Sigmoid colon (tissue), 7 donors: ENCODE results near the gene CCDC116. TPM values are rescaled to one million over a fixed set of nuclear protein-coding genes. Genes with fewer than 3 reads are reported as not detected.
A peak's percentile ranks its signal among the peaks of the same experiment; 100 is the strongest.

ENCODE experiments used
- DNase-seq: peaks from one replicate; pipeline ENCODE4 v3.0.0-alpha.2; 2019
- H3K27ac ChIP-seq, 4 donors: fragments of 200-600 bp; sonication (generic); one replicate each; pipeline ENCODE4 v1.5.1; 2016 to 2019; ENCODE audit warnings: mild to moderate bottlenecking in 1 of 4
- H3K27me3 ChIP-seq, 3 donors: fragments of 200-600 bp; sonication (generic); one replicate each; pipeline ENCODE4 v1.5.1; 2019; ENCODE audit warnings: mild to moderate bottlenecking in 1 of 3
- H3K36me3 ChIP-seq, 4 donors: fragments of 200-600 bp; sonication (generic); one replicate each; pipeline ENCODE4 v1.5.1; 2016 to 2019
- H3K4me1 ChIP-seq, 4 donors: fragments of 200-600 bp; sonication (generic); one replicate each; pipeline ENCODE4 v1.5.1; 2017 to 2019
- H3K4me3 ChIP-seq, 4 donors: fragments of 200-600 bp; sonication (generic); one replicate each; pipeline ENCODE4 v1.5.1; 2017 to 2019; ENCODE audit warnings: mild to moderate bottlenecking in 2 of 4, moderate library complexity in 1 of 4
- H3K9me3 ChIP-seq, 4 donors: fragments of 200-600 bp in 3 of 4; sonication (generic) in 3 of 4; one replicate each; pipeline versions ENCODE4 v1.5.1 to v1.6.1; 2013 to 2019
- EP300 ChIP-seq, 4 donors: sonication (generic); formaldehyde crosslinking; IDR thresholded peaks; one replicate each; pipeline ENCODE4 v1.6.1; 2017; ENCODE audit warnings: antibody characterized with exemption in 4 of 4
- POLR2A ChIP-seq, 2 donors: fragments of 450-650 bp; IDR thresholded peaks; one replicate each; pipeline ENCODE4 v1.6.1; 2016; ENCODE audit warnings: antibody characterized with exemption in 2 of 2, mild to moderate bottlenecking in 2 of 2, moderate library complexity in 2 of 2
- POLR2AphosphoS5 ChIP-seq, 4 donors: sonication (generic); formaldehyde crosslinking; IDR thresholded peaks; one replicate each; pipeline ENCODE4 v1.6.1; 2017; ENCODE audit warnings: antibody characterized with exemption in 4 of 4
- WGBS, 2 donors: extraction: QIAGEN DNeasy Blood & Tissue Kit; methylation state at CpG; one replicate each; pipeline ENCODE4 v1.1.7; 2013; 5-methylcytosine and 5-hydroxymethylcytosine counted together
- intact Hi-C: fragments of 100-400 bp; cut with DNase I; formaldehyde crosslinking; loops from one replicate; pipeline ENCODE4 v1.15.1; 2023
- polyA plus RNA-seq, 3 donors: library from polyadenylated mRNA; stranded (reverse); fragments of 200-250 nt; gene quantifications; one replicate each; pipeline ENCODE4 v1.2.3, GENCODE V29; 2013
- total RNA-seq, 4 donors: library from RNA; depleted of rRNA; stranded (reverse); fragments of >200 nt; gene quantifications; one replicate each; pipeline ENCODE4 v1.1.0, GENCODE V29; 2016
- TF ChIP-seq, protein P1 (sequence below), 4 experiments: fragments of 450-650 bp in 3 of 4; fragments of 200-600 bp in 1 of 4; IDR thresholded peaks; one replicate each; pipeline ENCODE4 v1.5.1; 2016 to 2019; ENCODE audit warnings: antibody characterized with exemption in 4 of 4, mild to moderate bottlenecking in 3 of 4, moderate library complexity in 2 of 4
- donor health status: healthy with polysubstance abuse.
- donor health status: Bipolar disorder and iron deficiency.
- donor health status: healthy.

Gene CCDC116
- total and polyA plus RNA-seq, 7 donors, result 0.33 to 2.5 (median 0.41) TPM; not detected in 2

DNA sequence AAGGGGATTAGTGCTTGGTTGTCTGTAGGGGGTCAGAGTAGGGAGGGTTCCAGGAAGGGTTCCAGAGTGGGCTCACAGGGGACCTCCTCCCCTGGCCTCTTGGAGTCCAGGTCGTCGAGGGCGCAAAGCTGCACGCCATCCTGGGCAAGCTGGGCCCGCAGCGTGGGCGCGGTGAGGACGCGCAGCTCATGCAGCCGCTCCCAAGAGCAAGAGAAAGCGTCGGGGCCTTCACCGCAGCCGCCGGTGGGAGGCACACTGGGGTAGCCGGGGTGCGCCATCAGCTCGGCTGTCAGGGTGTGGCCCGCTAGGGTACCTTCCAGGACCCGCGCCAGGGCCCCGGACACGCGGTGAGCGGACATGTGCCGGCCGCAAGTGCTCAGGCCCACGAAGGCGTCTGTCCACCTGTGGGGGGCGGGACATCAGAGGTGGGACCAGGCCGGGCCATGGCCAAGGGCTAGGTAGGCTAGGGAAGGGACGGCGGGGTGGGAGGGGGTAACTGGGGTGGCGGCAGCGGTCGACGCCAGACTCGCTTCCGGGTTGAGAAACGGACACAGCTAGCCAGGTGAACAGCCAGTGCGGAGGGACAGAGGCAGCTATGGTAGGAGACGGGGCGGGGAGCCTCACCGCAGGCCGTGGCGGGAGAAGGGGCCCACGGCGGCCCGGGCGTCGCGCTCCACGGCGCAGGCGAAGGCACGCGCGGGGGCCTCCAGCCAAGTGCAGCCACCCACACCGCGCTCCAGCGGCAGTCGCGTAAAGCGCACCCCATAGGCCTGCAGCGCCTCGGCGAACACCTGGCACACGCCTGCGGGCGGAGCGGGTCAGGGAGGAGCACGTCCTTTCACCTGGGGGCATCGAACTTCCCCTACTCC, 3.9 kb upstream of the CCDC116 start:
- Histone ChIP-seq H3K36me3 (peaks cover 0 to 4% (median 0%) of the 10 kb centered on the region in 4 donors), H3K27ac (peak overlapping the region; percentile 73 to 86 (median 80)), H3K4me1 (peaks cover 0 to 29% (median 22%) of the 10 kb centered on the region in 4 donors), H3K9me3 (no peaks in the 10 kb centered on the region), H3K4me3 (peak overlapping the region; percentile 65 to 98 (median 78)), H3K27me3 (no peaks in the 10 kb centered on the region)
- intact Hi-C loops, result loop anchor here (5.0 kb wide), 1 partner anchor 46 kb away; no protein-coding TSS in a partner anchor
- TF ChIP-seq, protein P1, sequence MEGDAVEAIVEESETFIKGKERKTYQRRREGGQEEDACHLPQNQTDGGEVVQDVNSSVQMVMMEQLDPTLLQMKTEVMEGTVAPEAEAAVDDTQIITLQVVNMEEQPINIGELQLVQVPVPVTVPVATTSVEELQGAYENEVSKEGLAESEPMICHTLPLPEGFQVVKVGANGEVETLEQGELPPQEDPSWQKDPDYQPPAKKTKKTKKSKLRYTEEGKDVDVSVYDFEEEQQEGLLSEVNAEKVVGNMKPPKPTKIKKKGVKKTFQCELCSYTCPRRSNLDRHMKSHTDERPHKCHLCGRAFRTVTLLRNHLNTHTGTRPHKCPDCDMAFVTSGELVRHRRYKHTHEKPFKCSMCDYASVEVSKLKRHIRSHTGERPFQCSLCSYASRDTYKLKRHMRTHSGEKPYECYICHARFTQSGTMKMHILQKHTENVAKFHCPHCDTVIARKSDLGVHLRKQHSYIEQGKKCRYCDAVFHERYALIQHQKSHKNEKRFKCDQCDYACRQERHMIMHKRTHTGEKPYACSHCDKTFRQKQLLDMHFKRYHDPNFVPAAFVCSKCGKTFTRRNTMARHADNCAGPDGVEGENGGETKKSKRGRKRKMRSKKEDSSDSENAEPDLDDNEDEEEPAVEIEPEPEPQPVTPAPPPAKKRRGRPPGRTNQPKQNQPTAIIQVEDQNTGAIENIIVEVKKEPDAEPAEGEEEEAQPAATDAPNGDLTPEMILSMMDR (IDR thresholded peaks at IDR 0.05), result no peak
- TF ChIP-seq POLR2AphosphoS5 (IDR thresholded peaks at IDR 0.05), result no peak
- TF ChIP-seq EP300 (IDR thresholded peaks at IDR 0.05), result no peak
- TF ChIP-seq POLR2A (IDR thresholded peaks at IDR 0.05), result no peak
- DNase-seq, result no peak
- 73 to 83% methylated on average over 74 of the region's 74 CpGs for WGBS, 2 donors

DNA sequence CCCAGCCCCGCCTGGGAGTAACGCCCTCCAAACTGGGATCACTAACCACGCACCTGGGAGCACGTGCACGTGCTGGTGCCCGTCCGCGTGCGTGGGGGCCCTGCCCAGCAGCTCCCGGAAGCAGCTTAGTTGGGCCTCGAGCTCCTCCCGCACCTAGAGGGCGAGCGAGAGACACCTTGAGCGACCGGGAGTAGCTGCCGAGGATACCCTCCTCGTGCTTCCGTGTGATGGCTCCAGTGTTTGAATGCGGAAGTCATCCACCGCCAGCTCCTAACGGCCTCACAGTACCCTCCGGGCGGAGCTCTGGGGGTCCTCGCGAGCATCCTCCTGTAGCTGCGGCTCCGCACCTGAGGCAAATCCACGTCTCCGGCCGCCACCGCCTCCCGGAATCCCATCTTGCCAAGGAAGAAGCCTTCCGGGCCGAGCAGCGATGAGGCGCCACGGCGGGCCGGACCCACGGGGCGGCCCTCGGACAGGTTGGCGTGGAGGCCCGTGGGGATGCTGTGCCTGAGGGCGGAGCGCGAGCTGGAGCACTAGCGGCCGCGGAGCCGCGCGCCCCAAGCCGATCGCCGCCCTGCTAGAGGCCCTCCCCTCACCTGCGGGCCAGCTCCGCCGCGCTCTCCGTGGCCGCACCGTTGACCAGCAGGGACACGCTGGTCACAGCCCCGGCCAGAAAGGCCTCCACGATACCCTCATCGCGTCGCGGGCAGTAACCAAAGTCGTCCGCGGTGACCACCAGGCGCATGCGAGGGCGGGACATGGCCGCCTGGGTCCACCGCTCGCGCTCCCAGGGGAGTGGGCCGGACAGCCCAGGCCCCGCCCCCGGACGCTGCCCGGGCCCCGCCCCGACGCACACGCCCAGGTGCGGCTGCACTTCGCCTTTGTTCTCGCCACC, 3.1 kb upstream of the CCDC116 start, which contains the start of gene YDJC:
Gene YDJC (minus strand): TSS at position 768 of the 895 bp plus-strand sequence. CDS start 8 bp downstream, at position 760.
- 1% methylated on average over 93 of the region's 93 CpGs for WGBS, 2 donors
- H3K27ac ChIP-seq, result peak within 1 kb of the TSS; percentile 73 to 86 (median 80)
- no peaks in the 10 kb centered on the region for H3K9me3 ChIP-seq
- intact Hi-C loops, result loop anchor here (5.0 kb wide), 1 partner anchor 47 kb away; no protein-coding TSS in a partner anchor
- peaks cover 0 to 20% (median 15%) of the 10 kb centered on the region in 4 donors for H3K4me1 ChIP-seq
- H3K36me3 ChIP-seq, result peaks cover 0 to 4% (median 0%) of the 10 kb centered on the region in 4 donors
- DNase-seq, result peak; percentile 94
- peak in 2 of 4 donors; percentile 65 to 66 for TF ChIP-seq POLR2AphosphoS5 (IDR thresholded peaks at IDR 0.05)
- no peak for TF ChIP-seq EP300 (IDR thresholded peaks at IDR 0.05)
- TF ChIP-seq, protein P1 (IDR thresholded peaks at IDR 0.05), result peak in 3 of 4 experiments; percentile 13 to 95 (median 68)
- peak in 1 of 2 donors; percentile 14 for TF ChIP-seq POLR2A (IDR thresholded peaks at IDR 0.05)
- H3K4me3 ChIP-seq, result peak within 1 kb of the TSS; percentile 65 to 98 (median 78)
- no peaks in the 10 kb centered on the region for H3K27me3 ChIP-seq

GRCh38 chr22:21631025-21631424, 1.5 kb upstream of the CCDC116 start:
- TF ChIP-seq, protein P1 (IDR thresholded peaks at IDR 0.05), result no peak
- TF ChIP-seq EP300 (IDR thresholded peaks at IDR 0.05) (no peak), POLR2AphosphoS5 (IDR thresholded peaks at IDR 0.05) (no peak), POLR2A (IDR thresholded peaks at IDR 0.05) (no peak)
- intact Hi-C loops, result no loop called here
- Histone ChIP-seq H3K9me3 (no peaks in the 10 kb centered on the region), H3K4me3 (no peak overlapping the region), H3K4me1 (peaks cover 0 to 19% (median 12%) of the 10 kb centered on the region in 4 donors), H3K27me3 (no peaks in the 10 kb centered on the region), H3K36me3 (peaks cover 0 to 4% (median 0%) of the 10 kb centered on the region in 4 donors), H3K27ac (no peak overlapping the region)
- 90 to 92% methylated on average over 4 of the region's 4 CpGs for WGBS, 2 donors
- DNase-seq, result no peak

DNA sequence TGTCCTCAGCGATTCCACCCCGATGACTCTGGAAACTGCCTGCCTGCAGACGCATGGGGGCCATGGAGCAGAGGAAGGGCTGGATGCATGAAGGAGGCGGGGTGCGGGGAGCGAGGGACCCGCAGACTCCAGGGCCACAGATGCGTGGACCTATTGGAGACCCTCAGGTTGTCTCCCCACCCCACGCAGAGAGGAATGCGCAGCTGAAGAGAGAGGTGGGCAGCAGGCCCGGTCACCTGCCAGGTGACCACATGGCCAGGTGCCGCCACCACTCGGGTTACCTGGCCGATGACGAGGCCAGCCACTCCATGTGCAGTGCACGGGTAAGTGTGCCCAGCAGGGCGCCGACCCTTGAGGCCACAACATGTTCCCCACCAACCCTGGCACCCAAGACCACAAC, 371 bp downstream of the CCDC116 start:
- WGBS, 2 donors, result 85 to 97% methylated on average over 18 of the region's 18 CpGs
- Histone ChIP-seq H3K27me3 (no peaks in the 10 kb centered on the region), H3K4me1 (peaks cover 0 to 19% (median 12%) of the 10 kb centered on the region in 4 donors), H3K4me3 (no peak overlapping the region), H3K9me3 (no peaks in the 10 kb centered on the region), H3K36me3 (peaks cover 0 to 4% (median 0%) of the 10 kb centered on the region in 4 donors), H3K27ac (no peak overlapping the region)
- intact Hi-C loops, result no loop called here
- no peak for DNase-seq
- TF ChIP-seq POLR2A (IDR thresholded peaks at IDR 0.05), result no peak
- no peak for TF ChIP-seq POLR2AphosphoS5 (IDR thresholded peaks at IDR 0.05)
- TF ChIP-seq EP300 (IDR thresholded peaks at IDR 0.05), result no peak
- TF ChIP-seq, protein P1 (IDR thresholded peaks at IDR 0.05), result no peak
